ENCODE measurements around the gene SPTBN1.
"Not testable (repeated sequence)": the region's sequence is repeated elsewhere in the genome, so short reads cannot be mapped to it uniquely, and the experiment has no call there.

Gene SPTBN1

DNA sequence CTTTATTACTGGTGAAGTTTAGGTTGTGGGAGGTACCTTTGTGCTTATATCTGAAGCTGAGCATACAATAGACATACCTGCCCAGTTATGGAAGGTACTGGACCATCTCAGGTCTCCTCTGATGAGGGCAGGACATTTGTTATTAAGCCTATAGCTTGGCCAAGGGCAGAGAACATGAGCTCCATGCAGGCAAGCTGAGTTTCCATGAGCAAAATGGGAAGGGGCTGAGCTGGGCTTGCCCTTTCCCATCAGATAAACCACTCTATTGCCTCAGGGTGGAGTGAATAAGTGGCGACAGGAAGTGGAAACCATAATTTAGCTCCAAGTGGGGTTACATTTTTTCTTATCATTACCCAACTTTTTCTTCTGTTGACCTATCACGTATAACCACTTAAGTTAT, 227.5 kb downstream of the SPTBN1 start:
- no peak for DNase-seq

DNA sequence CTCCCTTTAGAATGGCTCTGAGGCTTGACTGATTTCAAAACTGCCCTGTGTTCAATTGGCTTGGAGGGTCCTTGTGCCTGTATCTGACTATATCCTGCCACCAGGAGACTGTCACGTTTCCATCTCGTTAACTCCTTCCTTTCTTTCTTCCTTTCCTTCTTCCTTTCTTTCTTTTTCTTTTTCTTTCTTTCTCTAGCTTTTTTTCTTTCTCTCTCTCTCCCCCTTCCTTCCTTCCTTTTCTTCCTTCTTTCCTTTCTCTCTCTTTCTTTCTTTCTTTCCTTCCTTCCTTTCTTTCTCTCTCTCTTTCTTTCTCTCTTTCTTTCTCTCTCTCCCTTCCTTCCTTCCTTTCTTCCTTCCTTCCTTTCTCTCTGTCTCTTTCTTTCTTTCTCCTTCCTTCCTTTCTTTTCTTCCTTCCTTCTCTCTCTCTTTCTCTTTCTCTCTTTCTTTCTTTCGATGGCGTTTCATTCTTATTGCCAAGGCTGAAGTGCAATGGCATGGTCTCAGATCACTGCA, 229.2 kb downstream of the SPTBN1 start:
- no peak for DNase-seq

DNA sequence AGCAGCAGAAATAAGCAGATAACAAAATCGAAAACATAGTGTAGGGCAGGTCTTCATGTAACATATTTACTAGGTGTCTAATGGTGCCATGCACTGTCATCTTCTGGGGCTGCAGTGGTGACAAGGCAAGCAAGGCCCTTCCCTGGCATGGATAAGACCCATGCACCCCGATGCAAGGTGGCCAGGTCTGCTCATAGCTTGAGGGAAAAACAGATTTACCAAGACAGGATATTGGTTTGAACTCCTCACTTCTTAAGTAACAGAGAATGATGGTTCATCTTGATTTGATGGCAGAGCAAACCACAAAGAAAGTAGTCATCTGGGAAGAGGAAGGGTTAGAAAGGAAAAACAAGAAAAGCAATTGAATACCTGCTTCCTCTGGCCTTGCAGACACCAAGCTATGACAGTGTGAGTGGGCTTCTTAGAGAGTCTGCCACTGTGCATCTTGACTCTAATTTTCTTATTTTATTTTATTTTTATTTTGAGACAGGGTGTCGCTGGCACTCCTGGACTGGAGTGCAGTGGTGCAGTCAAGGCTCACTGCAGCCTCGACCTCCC, 231.5 kb downstream of the SPTBN1 start:
- DNase-seq = no peak

DNA sequence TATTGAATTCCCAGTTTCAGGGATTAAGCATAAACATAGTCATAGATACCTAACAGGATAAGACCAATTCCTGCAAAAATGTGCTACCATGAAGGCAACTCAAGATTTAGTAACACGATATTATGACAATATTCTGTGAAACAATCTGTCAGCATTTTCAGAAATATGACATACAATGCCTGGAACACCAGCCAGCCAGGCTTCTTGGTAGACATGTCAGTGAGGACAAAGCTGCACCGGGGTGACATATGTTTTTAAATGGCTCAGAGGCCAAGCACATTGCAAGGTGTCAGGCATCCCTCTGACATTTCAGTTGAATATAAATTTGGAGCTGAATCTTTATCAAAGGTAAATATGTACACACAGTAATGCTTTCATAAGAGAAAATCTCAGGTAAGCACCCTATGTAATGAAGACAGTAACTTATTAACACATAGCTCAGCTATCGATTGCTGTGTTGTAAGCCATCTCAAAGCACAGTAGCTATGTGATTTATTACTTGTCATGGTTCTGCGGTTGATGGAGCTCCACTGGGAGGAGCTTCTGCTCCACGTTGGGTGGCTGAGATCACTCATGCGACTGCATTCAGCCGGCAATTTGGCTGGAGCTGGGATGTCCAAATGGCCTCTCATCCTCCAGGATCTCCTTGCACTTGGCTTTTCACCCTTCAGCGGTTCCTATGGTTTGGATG, 235.5 kb downstream of the SPTBN1 start:
- no peak for DNase-seq

DNA sequence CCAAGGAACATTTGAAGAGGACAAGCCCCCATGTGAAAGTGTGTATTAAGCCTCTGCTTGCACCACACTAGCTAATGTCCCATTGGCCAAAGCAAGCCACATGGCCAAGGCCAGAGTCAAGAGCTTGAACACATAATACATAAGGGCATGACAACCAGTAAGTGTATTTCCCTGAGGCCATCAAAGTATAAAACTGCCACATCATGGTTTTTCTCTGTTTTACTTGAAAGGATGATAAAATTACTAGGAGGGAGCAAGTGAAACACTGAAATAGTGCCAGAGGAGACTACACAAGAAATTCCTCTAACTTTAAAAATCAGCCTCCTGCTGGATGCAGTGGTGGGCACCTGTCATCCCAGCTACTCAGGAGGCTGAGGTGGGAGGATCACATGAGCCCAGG, 236.4 kb downstream of the SPTBN1 start:
- DNase-seq = no peak

DNA sequence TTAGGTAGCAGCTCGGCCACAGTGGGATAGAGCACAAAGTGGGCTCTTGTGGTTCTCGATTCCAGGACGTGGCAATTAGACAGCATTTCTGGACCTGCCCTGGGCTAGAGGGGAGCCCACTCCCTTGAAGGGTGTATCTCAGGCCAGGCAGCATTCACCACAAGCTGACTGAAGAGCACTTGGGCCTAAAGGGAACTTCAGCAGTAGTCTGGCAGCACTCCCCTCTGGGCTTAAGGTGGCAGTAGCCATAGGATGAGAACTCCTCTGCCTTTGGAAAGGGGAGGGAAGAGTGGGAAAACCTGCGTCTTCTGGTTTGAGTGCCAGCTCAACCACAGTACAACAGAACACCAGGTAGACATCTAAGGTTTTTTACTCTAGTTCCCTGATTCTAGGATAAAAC, 239.3 kb downstream of the SPTBN1 start:
- DNase-seq = no peak

DNA sequence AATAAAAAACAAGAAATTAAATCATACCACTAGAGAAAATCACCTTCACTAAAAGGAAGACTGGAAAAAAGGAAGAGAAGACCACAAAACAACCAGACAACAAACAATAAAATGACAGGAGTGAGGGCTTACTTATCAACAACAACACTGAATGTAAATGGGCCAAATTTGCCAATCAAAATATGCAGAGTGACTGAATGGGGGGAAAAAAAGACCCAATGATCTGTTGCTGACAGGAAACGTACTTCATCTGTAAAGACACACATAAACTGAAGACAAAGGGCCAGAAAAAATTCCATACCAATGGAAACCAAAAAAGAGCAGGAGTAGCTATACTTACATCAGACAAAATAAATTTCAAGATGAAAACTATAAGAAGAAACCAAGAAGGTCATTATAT, 241.8 kb downstream of the SPTBN1 start:
- no peak for DNase-seq

DNA sequence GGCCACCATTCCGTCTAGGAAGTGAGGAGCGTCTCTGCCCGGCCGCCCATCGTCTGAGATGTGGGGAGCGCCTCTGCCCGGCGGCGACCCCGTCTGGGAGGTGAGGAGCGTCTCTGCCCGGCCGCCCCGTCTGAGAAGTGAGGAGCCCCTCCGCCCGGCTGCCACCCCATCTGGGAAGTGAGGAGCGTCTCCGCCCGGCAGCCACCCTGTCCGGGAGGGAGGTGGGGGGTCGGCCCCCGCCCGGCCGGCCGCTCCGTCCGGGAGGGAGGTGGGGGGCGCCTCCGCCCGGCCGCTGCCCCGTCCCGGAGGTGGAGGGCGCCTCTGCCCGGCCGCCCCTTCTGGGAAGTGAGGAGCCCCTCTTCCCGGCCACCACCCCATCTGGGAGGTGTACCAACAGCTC, 242.8 kb downstream of the SPTBN1 start:
- DNase-seq = not testable (repeated sequence)

DNA sequence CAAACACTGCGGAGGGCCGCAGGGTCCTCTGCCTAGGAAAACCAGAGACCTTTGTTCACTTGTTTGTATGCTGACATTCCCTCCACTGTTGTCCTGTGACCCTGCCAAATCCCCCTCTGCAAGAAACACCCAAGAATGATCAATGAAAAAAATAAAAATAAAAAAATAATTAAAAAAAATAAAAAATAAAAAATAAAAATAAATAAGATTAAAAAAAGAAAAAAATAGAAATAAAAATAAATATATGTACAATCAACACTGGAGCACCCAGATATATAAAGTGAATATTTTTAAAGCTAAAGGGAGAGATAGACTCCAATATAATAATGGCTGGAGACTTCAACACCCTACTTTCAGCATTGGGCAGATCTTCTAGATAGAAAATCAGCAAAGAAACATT, 243.5 kb downstream of the SPTBN1 start:
- no peak for DNase-seq

DNA sequence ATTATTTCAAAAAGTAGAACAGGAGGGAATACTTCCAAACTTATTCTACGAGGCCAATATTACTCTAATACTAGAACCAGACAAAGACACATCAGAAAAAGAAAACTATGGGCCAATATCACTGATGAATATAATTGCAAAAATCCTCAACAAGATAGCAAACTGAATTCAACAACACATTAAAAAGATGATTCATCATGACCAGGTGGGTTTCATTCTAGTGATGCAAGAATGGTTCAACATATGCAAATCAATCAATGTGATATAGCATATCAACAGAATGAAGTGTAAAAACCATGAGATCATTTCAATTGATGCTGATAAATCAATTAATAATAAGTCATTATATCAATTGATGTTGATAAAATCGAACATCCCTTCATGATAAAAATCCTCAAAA, 244.9 kb downstream of the SPTBN1 start:
- DNase-seq = no peak

DNA sequence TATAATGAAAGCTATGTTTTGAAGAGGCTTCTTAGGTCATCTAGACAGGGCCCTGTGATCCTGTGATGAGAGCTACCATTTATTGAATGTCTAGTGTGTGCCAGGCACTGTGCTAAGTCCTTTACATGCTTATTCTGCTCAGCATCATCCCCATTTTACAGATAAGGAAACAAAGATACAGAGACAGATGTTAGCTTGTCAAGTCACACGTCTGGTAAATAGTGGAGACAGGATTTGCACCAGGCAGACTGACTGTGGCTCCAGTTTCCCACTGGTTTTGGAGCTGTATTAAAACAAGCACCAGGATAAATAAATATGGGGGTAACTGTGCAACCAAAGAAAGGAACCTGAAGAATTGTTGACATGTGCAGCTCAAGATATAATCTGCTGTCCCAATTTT, 248.1 kb downstream of the SPTBN1 start:
- DNase-seq = no peak

DNA sequence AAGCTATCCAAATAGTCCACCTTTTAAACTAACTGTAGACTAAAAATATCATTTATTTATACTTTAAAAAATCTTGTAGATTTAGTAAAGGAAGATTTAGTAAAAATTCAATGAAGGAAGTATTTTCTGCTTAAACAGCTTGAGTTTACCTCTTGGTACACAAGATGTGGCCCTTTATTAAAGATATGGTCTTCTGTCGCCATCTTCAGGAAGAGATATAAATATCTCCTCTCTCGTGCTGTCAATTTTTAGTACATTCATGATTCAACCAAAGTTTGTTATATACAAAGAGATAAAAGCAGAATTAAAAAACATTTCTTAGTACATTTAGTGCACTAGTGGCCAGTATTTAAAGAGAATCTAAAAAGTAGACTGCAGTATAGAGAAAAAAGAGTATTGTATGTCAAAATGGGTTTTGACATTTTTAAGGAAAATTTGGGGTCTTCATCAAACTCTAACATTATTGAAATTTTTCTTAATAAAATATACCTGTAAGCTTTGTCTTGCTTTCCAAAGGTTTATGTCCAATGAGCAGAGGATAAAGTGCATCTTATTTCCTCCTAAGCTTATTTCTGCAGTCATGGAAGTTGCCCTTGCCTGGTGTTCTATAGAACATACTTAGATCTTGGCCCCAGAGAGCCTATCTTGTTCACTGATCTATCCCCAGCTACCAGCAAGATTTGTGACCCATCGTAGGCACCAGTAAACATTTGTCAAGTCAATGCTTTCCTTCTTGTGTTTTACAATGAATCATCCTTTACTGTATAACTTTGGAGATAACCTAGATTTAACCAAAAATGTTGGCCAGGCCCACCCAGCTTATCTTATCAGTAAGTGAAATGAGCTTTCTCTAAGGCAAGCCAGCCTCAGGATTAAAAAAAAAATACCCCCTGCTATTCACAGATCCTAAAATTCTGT, 248.8 kb downstream of the SPTBN1 start:
- DNase-seq = no peak

DNA sequence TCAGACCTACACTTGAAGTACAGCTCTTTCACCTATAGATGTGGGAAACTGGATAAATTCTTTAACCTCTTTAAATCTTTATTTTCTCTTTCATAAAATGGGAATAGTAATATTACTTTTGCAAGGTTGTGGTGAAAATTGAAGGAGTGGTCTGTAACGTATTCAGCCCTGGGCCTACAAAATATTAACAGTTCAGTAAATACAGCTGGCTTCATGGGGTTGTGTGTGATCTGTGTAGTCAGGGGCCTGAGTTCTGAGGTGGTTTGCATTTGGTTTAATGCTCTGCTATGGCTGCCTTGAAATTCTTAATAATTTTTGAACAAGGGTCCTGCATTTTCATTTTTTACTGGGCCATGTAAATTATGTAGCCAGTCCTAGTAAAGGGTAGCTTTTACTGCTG, 250.5 kb downstream of the SPTBN1 start:
- no peak for DNase-seq

DNA sequence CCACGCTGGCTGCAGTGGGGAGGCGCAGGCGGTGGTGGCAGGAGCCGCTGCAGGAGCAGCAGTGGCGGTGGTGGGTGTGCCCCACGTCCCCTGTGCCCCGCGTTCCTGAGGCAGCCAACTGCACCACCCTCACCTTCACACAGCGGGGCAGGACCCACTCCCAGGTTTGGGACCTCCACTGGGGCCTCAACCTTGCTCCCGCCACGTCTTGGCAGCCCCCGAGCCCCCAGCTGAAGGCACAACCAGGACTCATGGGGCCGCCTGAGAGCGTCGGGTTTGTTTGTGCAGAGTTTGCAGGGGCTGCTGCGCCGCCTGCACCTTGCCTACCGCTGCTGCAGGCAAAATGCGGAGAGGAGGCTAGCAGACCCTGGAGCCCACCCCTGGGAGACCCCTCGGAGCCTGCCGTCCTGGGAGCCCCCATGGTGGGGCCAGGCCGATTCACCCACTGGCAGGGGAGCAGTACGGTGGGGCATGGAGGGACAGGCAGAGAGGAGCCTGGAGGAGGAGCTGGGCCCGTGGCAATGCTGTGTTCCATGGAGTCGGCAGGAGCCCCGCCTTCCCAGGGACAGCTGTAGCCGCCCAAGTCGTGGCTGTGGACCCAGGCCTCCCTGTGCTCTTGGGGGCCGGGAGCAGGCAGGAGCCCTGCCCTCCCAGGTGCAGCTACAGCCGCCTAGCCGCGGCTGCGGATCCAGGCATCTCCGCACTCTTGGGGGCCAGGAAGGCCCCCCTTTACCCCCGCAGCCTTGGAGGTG, 252.6 kb downstream of the SPTBN1 start:
- no peak for DNase-seq

DNA sequence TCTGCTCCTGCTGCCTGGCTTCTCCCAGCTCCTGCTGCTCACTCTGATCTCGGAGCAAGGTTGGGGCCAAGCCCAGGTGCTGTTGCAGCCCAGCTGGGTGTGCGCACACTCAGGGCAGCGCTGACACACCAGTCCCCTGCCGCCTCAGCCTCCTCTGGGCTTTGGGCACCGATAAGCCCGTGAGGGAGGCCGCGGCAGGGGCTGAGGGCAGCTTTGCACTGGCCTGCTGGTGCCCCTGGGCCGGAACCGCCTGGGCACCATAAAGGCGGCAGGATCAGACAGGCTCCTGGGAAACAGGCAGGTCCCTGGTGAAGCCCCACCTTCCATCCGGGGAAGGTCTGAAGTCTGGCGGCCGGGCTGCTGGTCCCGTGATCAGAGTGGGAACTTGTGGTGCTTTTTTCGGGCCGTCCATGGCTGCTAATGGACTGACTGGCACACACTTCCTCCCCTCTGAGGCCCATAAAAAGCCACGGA, 253.2 kb downstream of the SPTBN1 start:
- no peak for DNase-seq

DNA sequence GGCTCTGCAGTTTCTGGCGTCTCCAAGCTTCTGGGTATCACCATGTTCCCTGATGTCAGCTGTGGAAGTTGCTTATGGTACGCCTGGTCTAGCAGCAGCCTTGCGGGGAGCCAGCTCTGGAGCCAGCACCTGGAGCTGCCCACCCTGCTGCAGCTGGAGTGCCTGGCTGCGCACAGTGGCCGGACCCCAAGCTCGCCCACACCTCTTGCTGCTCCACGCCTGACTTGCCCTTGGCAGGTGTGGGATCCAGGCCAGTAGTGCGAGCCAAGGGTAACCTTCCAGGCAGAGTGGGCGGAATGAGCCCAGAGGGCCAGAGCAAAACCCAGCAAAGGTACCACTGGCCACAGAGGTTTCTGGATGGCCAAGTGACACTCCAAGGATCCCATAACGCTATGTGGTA, 254.1 kb downstream of the SPTBN1 start:
- DNase-seq = no peak

DNA sequence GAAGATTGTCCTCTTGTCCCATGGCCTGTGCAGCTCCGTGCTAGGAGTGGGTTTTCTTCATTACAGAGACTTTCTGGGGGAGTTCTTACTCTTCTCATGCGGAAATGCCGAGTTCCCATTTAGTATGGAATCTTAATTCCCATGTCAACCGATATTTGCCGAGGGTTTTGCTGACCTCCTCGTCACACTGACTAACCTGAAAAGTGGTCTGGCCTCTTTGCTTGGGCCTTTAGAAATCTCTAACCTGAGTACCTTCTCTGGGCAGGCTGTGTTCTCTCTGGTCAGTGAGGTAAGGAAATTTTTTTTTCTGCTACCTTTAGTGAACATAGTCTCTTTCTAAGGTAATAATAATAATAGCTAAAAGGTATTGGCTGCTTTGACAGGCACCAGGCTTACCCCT, 256.4 kb downstream of the SPTBN1 start:
- no peak for DNase-seq

DNA sequence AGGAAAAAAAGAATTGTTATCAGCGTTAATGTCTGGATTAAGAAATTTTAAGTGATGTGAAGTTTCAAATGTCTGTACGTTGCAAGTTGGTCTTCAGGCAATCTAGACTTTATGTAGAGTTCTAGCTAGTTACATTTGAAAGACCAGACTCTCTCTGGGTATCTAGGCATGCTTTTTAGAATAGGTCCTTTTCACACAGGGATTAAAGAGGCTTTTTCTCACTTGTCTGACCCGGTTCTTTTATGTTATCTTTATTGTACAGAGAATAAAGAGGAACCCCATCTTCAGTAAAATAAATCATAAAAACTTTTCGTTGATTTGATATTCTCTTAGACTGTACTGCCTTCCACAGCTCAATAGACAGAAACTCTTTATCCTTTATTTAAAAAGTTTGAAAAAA, 258.9 kb downstream of the SPTBN1 start:
- no peak for DNase-seq

DNA sequence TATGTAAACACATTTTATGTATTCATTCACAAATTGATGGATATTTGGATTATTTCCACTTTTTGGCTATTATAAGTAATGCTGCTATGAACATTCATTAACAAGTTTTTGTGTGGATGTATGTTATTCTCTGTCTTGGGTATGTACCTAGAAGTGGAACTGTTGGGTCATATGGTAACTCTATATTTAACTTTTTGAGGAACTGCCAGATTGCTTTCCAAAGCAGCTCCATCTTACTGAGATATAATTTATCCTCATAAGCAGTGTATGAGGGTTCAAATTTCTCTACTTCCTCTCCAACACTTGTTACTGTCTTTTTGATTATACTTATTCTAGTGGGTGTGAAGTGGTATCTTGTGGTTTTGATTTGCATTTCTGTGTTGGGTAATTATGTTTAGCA, 260.2 kb downstream of the SPTBN1 start:
- DNase-seq = no peak

DNA sequence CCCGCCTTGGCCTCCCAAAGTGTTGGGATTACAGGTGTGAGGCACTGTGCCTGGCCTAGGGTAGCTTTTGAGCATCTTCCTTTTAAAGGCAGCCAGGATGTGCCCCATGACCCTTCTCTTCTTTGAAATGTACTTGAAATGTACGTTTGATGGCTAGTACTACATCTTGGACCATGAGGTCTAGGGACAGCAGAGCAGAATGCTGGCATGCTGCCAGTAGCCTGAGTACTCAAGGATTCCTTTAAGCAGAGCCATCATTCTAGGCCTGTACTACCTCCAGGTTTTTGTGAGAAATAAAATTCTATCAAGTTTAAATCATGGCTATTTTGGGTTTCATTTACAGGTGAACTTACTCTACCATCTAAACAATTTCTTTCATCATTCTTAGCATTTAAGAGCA, 264.4 kb downstream of the SPTBN1 start:
- no peak for DNase-seq
